ENCODE results near the gene PWP1.

The PWP1 gene

DNA sequence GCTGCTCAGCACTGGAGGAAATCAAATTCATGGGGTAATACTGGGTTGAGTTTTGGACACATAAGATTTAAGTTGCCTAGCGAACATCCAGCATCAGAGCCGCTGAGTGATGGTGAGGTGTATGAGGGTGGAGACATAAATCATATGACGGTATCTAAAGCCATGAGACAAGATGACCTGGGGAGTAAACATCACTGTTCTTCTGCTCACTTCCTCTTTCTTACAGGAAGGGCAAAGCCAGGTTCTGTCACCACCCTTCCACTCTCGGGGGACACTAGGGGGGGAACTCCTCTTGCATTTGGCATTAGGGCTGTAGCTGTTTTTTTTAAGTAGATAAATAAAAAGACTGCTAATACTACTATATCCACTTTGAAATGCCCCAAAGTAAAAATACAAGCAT is 51.3 kb downstream of the PWP1 start:
- DNase-seq: no peak

DNA sequence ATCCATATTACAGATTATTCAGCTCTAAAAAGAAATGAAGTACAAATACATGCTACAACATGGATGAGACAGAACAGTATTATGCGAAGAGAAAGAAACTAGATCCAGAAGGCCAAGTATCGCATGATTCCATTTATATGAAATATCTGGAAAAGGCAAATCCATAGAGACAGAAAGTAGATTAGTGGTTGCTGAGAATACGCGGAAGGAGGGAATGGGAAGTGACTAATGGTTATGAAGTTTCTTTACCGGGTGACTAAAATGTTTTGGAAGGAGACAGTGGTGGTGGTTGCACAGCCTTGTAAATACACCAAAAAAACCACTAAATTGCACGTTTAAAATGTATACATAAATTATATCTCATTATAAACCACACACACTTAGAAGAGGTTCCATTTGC is 62.9 kb downstream of the PWP1 start:
- no peak for DNase-seq

DNA sequence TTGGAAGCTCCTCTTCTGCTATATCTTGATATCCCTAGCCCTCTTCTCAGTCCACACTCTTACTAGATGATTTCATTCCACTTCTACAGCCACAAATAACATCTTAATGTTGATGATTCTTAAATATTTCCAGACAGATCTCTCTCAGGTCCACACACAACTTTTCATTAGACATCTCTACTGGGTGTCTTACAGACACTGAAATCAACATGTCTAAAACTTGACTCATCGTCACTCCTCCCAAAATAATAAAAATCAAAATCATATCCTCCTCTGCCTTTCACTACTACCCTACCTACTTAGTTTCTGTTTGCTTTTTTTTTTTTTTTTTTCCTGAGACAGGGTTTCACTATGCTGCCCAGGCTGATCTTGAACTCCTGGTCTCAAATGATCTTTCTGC is 63.5 kb downstream of the PWP1 start:
- no peak for DNase-seq

DNA sequence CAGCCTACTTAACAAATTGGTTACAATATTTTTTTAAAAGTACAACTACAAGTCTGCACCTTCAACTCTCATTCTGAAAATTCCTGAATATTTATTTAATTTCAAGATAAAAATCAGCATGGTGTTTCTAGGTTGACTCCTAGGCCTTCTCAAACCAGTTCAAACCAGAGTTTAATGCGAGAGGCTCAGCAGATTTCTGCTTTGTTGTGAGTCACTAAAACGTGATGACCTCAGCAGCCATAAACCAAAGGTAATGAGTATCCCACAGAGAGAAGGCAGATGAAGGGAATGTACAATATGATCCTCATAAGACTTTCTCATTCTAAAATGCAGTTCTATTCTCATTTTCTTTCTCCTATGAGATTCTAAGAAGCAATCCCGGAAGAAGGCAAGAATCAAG is 73.8 kb downstream of the PWP1 start:
- DNase-seq: peak in 1 of 2 experiments; percentile 7

DNA sequence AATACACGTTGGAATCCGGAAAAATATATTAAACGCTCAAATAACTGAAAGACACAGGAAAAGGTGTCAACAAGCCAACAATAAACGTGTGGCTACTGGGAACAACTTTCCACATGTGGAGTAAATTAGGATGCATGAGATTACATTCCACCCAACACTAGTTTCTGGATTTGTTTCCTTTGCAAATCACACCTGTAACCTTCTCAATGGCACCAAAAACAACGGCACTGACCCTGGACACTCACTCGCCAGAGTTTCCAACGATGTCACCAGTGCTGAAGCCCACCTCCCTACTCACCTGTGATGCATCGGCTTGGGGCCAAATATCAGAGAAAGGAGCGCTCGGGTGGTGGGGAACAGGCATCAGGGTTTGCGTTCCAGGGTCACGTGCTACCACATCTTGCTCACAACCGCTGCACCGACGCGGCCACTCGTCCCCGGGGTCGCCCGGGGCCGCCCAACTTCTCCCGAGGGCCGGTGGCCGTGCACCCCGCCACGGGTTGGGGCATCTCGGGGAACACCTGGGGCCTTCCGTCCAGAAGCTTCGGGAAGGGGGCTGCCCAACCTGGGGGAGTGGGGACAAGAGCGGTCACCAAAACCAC is 74.7 kb downstream of the PWP1 start:
- DNase-seq: peak in 1 of 2 experiments; percentile 15

DNA sequence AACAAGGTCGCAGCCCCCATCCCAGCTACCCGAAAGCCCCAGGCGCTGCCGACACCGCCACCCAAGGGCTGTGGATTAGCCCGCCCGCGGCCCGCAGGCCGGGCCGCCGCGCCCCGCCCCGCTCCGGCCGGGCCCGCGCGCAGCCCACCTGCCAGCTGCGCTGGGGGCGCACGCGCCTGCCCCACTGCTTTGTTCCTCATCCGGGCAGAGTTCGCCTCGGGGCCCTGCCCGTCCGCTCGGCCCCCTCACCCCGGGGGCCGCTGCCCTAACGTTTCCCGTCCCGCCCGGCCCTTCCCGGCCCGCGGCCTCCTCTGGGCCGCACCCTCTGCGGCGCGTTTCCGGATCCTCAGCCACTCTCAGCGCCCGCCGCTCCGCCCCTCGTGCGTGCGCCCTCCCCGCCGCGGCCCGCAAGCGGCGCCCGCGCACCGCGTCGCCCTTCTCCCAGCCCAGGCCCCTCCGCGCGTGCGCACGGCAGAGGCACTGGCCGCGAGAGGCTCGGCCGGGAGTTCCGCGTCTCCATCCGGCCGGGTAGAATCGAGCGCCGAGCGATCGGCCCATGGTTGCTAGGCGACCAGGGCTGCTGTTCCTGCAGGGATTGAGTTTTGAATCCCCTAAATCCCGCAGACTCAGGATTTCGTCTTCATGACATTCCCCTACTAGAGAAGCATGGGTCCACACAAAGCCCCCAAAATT is 75.4 kb downstream of the PWP1 start, which contains the start of gene PRDM4:
TSS of gene PRDM4 (minus strand) at position 329 of the 693 bp plus-strand sequence. CDS start 622 bp downstream, outside the sequence.
- DNase-seq: peak; percentile 91 to 95

DNA sequence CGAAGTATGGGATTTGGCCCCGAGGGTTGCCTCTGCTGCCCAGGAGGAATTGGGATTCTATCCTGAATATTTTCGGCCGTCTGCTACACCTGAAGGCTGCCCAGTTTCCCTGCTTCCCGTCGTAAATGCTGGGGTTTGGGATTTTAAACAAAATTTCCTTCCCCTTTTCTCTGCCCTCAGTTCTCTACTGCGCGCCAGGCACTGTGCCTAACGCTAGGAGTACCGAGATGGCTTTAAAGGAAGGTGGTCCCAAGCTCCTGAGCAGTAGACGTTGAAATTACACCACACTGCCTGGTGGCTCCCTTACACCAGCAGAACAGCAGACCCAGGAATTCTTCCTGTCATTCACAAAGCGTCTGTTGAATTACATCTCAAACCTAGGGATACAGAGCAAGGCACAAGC is 75.9 kb downstream of the PWP1 start:
- DNase-seq: no peak
